Esophagus squamous epithelium (tissue), 4 donors: Measurements from ENCODE around the gene FGF12.

Source experiments
- CTCF ChIP-seq, 6 experiments: fragments of 450-650 bp in 4 of 6; fragments of 200-600 bp in 2 of 6; sonication (generic) in 2 of 6; IDR thresholded peaks; one replicate each; pipeline ENCODE4 v1.5.1; 2016 to 2019; ENCODE audit warnings: antibody characterized with exemption in 6 of 6, mild to moderate bottlenecking in 4 of 6, moderate library complexity in 4 of 6
- POLR2A ChIP-seq, 4 donors: fragments of 450-650 bp; IDR thresholded peaks; one replicate each; pipeline ENCODE4 v1.6.1; 2017; ENCODE audit warnings: antibody characterized with exemption in 4 of 4, mild to moderate bottlenecking in 4 of 4, moderate library complexity in 3 of 4

- TF ChIP-seq CTCF (IDR thresholded peaks at IDR 0.05) (no peak), POLR2A (IDR thresholded peaks at IDR 0.05) (no peak)
These were observed 618.5 kb downstream of the FGF12 start for GRCh38 chr3:192108820-192109219.
